SU-DHL-6 (cell line): ENCODE measurements around the gene TAB2.

Experiments
- H2AFZ ChIP-seq: fragments of 200-600 bp; sonication (generic); 2 replicates; pipeline ENCODE4 v1.6.1; 2014; ENCODE audit warnings: low read depth, mild to moderate bottlenecking, moderate library complexity, mixed read lengths, antibody characterized with exemption, low read length; ENCODE audit not compliant: severe bottlenecking
- H3F3A ChIP-seq: fragments of 200-600 bp; shearing (Covaris generic); 2 replicates; pipeline ENCODE4 v1.6.0; 2016; ENCODE audit warnings: antibody characterized with exemption, mild to moderate bottlenecking; ENCODE audit not compliant: insufficient read depth
- H3K27ac ChIP-seq: fragments of 200-600 bp; sonication (generic); 2 replicates; pipeline ENCODE4 v1.5.1; 2016; ENCODE audit warnings: low read depth, mild to moderate bottlenecking, low read length, moderate library complexity, mixed read lengths
- H3K27me3 ChIP-seq: fragments of 200-600 bp; sonication (generic), shearing (Covaris generic); 2 replicates; pipeline ENCODE4 v1.6.0; 2014; ENCODE audit warnings: mild to moderate bottlenecking, low read length
- H3K36me3 ChIP-seq: fragments of 200-600 bp; sonication (generic); 2 replicates; pipeline ENCODE4 v1.6.1; 2014; ENCODE audit warnings: mild to moderate bottlenecking, low read length, mixed read lengths
- H3K4me2 ChIP-seq: fragments of 300-600, 200-600 bp; shearing (Covaris generic), sonication (generic); 2 replicates; pipeline ENCODE4 v1.6.0; 2014; ENCODE audit warnings: low read length, low read depth, mild to moderate bottlenecking; ENCODE audit not compliant: poor library complexity, severe bottlenecking
- H3K4me3 ChIP-seq: fragments of 200-600 bp; sonication (generic); 2 replicates; pipeline ENCODE4 v1.5.1; 2014; ENCODE audit warnings: antibody characterized with exemption, low read length, mild to moderate bottlenecking, mixed read lengths; ENCODE audit not compliant: insufficient read depth, poor library complexity, severe bottlenecking
- H3K79me2 ChIP-seq: fragments of 200-600 bp; sonication (generic); 2 replicates; pipeline ENCODE4 v1.6.1; 2014; ENCODE audit warnings: mild to moderate bottlenecking, low read length, moderate library complexity; ENCODE audit not compliant: insufficient read depth
- H3K9ac ChIP-seq: fragments of 200-600 bp; sonication (generic); 2 replicates; pipeline ENCODE4 v1.7.0; 2014; ENCODE audit warnings: mild to moderate bottlenecking, low read length
- H3K9me2 ChIP-seq: fragments of 200-600 bp; sonication (generic); replicated peaks from 2 replicates; pipeline ENCODE4 v1.6.1; 2014; ENCODE audit warnings: low read length; ENCODE audit not compliant: insufficient read depth
- H3K9me3 ChIP-seq: fragments of 200-600 bp; sonication (generic); 2 replicates; pipeline ENCODE4 v1.6.1; 2014; ENCODE audit warnings: low read length, mixed read lengths; ENCODE audit not compliant: insufficient read depth
- H4K20me1 ChIP-seq: fragments of 200-600 bp; sonication (generic); 2 replicates; pipeline ENCODE4 v1.6.1; 2014; ENCODE audit warnings: low read depth, mild to moderate bottlenecking, antibody characterized with exemption, low read length, moderate library complexity, mixed read lengths
- EZH2phosphoT487 ChIP-seq: fragments of 200-600 bp; sonication (generic), shearing (Covaris generic); conservative IDR thresholded peaks from 2 replicates; pipeline ENCODE4 v1.6.1; 2018; ENCODE audit warnings: mild to moderate bottlenecking, antibody characterized with exemption, low read length, moderate library complexity, mixed read lengths
- TF ChIP-seq, protein P1 (sequence below): fragments of 200-600 bp; sonication (generic); IDR thresholded peaks from one replicate; pipeline ENCODE4 v1.5.1; 2017; ENCODE audit warnings: antibody characterized with exemption, mild to moderate bottlenecking, low read length, moderate library complexity; ENCODE audit not compliant: insufficient read depth, poor library complexity, severe bottlenecking

Gene TAB2

GRCh38 chr6:149425754-149426153 is 108.2 kb downstream of the TAB2 start:
- no peaks in the 10 kb centered on the region for H3K27me3 ChIP-seq
- no peaks in the 10 kb centered on the region for H3K79me2 ChIP-seq
- no peaks in the 10 kb centered on the region for H3F3A ChIP-seq
- H2AFZ ChIP-seq = no peak overlapping the region
- no peak overlapping the region for H3K9ac ChIP-seq
- H3K4me2 ChIP-seq = no peak overlapping the region
- H3K4me3 ChIP-seq = no peak overlapping the region
- H4K20me1 ChIP-seq = no peaks in the 10 kb centered on the region
- no peaks in the 10 kb centered on the region for H3K9me2 ChIP-seq
- no peak overlapping the region for H3K27ac ChIP-seq
- no peaks in the 10 kb centered on the region for H3K9me3 ChIP-seq
- H3K36me3 ChIP-seq = no peaks in the 10 kb centered on the region
- TF ChIP-seq, protein P1, sequence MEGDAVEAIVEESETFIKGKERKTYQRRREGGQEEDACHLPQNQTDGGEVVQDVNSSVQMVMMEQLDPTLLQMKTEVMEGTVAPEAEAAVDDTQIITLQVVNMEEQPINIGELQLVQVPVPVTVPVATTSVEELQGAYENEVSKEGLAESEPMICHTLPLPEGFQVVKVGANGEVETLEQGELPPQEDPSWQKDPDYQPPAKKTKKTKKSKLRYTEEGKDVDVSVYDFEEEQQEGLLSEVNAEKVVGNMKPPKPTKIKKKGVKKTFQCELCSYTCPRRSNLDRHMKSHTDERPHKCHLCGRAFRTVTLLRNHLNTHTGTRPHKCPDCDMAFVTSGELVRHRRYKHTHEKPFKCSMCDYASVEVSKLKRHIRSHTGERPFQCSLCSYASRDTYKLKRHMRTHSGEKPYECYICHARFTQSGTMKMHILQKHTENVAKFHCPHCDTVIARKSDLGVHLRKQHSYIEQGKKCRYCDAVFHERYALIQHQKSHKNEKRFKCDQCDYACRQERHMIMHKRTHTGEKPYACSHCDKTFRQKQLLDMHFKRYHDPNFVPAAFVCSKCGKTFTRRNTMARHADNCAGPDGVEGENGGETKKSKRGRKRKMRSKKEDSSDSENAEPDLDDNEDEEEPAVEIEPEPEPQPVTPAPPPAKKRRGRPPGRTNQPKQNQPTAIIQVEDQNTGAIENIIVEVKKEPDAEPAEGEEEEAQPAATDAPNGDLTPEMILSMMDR = no peak
- no peak for TF ChIP-seq EZH2phosphoT487

GRCh38 chr6:149428606-149429005 is 111.1 kb downstream of the TAB2 start:
- Histone ChIP-seq H3K36me3 (no peaks in the 10 kb centered on the region), H4K20me1 (no peaks in the 10 kb centered on the region), H3K4me2 (no peak overlapping the region), H3K9me2 (no peaks in the 10 kb centered on the region), H3K9me3 (no peaks in the 10 kb centered on the region), H3K9ac (no peak overlapping the region), H3K27ac (no peak overlapping the region), H3K27me3 (no peaks in the 10 kb centered on the region), H3K4me3 (no peak overlapping the region), H3F3A (no peaks in the 10 kb centered on the region), H2AFZ (no peak overlapping the region), H3K79me2 (no peaks in the 10 kb centered on the region)
- TF ChIP-seq EZH2phosphoT487 = no peak
- TF ChIP-seq, protein P1 = no peak

- H3K79me2 ChIP-seq = no peaks in the 10 kb centered on the region
- no peak overlapping the region for H3K4me3 ChIP-seq
- H3K36me3 ChIP-seq = no peaks in the 10 kb centered on the region
- no peaks in the 10 kb centered on the region for H4K20me1 ChIP-seq
- TF ChIP-seq, protein P1 = no peak
- TF ChIP-seq EZH2phosphoT487 = no peak
- no peak overlapping the region for H3K4me2 ChIP-seq
- no peaks in the 10 kb centered on the region for H3K9me2 ChIP-seq
- no peaks in the 10 kb centered on the region for H3K9me3 ChIP-seq
- no peak overlapping the region for H3K27ac ChIP-seq
- H2AFZ ChIP-seq = no peak overlapping the region
- no peaks in the 10 kb centered on the region for H3F3A ChIP-seq
- no peaks in the 10 kb centered on the region for H3K27me3 ChIP-seq
- H3K9ac ChIP-seq = no peak overlapping the region
Observed at GRCh38 chr6:149429427-149430360, 112.2 kb downstream of the TAB2 start.
